Activated CD8-positive, alpha-beta memory T cell treated with anti-CD3 and anti-CD28 coated beads, Interleukin-2, amount 10 ng/mL, durations not matched to agents 7 days and 5 days (primary cell): Measurements from ENCODE around the gene TMCO4. TPM values are rescaled to one million over a fixed set of nuclear protein-coding genes. Genes with fewer than 3 reads are reported as not detected.

Experiments used
- ATAC-seq: fragments of 150-1000 bp; cut with Tn5 transposase; one replicate; pipeline ENCODE4 v1.10.0; 2021; ENCODE audit warnings: moderate library complexity
- CTCF ChIA-PET: fragments of 350-600 bp; sonication (Branson Sonifier 250); formaldehyde crosslinking; loops from one replicate; lab custom pipeline; 2021; ENCODE audit warnings: antibody characterized with exemption; lab: Charles Lee
- DNase-seq: peaks from one replicate; pipeline ENCODE4 v3.0.0-alpha.2; 2020
- H3K27ac Mint-ChIP-seq: one replicate; pipeline ENCODE4 v1.8.0; 2021; ENCODE audit warnings: mild to moderate bottlenecking, mixed read lengths
- H3K27me3 Mint-ChIP-seq: one replicate; pipeline ENCODE4 v1.8.0; 2021; ENCODE audit warnings: mixed read lengths
- H3K36me3 Mint-ChIP-seq: one replicate; pipeline ENCODE4 v1.8.0; 2021; ENCODE audit warnings: mild to moderate bottlenecking, mixed read lengths
- H3K4me1 Mint-ChIP-seq: one replicate; pipeline ENCODE4 v1.8.0; 2021; ENCODE audit warnings: mixed read lengths
- H3K4me3 Mint-ChIP-seq: one replicate; pipeline ENCODE4 v1.8.0; 2021; ENCODE audit warnings: mild to moderate bottlenecking, moderate library complexity, mixed read lengths
- H3K9me3 Mint-ChIP-seq: one replicate; pipeline ENCODE4 v1.8.0; 2022; ENCODE audit warnings: low read depth, mixed read lengths
- total RNA-seq, 2 experiments: library from RNA; stranded (reverse); gene quantifications; one replicate each; pipeline ENCODE4 v1.2.3, GENCODE V29; 2021

The TMCO4 gene
- total RNA-seq, 2 experiments from 2014 or later, result 18.4 to 18.6 TPM

DNA sequence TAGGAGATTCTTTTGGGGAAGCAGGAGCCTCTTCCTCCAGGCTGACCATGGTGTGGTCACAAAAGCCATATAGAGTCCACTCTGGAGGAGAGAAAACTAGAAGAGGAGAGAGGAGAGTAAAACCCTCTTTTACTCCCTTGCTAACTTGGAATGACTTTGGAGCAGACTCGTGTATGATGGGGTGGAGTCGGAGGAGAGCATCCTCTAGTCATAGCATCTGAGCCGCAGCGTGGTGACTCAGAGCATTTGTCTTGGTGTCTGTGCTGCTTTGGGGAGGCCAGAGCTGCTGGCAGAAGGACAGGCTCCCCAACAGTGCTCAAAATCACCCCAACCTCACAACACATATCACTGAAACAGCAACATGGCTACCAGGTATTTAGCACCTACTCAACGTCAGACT, 123.9 kb downstream of the TMCO4 start:
- Mint-ChIP-seq H3K27ac (no peak overlapping the region), H3K9me3 (no peaks in the 10 kb centered on the region), H3K4me3 (no peak overlapping the region), H3K4me1 (no peaks in the 10 kb centered on the region), H3K36me3 (no peaks in the 10 kb centered on the region), H3K27me3 (peaks cover 3% of the 10 kb centered on the region)
- CTCF ChIA-PET, result interaction anchor here (1.2 kb wide), 1 partner anchor 28 kb away, joined by 4 read pairs; no protein-coding TSS in a partner anchor
- DNase-seq (no peak), ATAC-seq (no peak)

DNA sequence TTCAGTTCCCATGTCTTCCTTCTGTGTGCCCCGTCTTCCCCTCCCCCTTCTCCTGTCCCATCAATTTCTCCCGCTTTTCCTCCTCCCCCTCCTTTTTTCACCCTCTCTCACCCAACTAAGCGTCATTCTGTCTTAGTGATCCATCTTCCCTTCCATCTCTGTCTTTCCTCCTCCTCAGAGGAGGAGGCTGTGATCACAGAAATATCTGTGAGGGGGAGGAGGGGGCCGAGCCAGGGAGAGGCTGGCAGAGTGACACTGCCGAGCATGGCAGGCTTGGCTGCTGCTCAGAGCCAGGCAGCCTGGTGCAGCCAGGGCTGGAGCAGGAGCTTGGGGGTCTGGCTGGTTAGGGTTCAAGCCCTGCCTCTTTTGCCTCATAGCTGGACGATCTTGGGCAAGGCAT, 127.5 kb downstream of the TMCO4 start:
- H3K27me3 Mint-ChIP-seq, result peaks cover 20% of the 10 kb centered on the region
- H3K4me1 Mint-ChIP-seq, result no peaks in the 10 kb centered on the region
- CTCF ChIA-PET, result interaction anchor here (3.8 kb wide), 1 partner anchor 11 kb away, joined by 22 read pairs; no protein-coding TSS in a partner anchor
- ATAC-seq, result no peak
- no peak for DNase-seq
- H3K9me3 Mint-ChIP-seq, result no peaks in the 10 kb centered on the region
- no peak overlapping the region for H3K4me3 Mint-ChIP-seq
- no peaks in the 10 kb centered on the region for H3K36me3 Mint-ChIP-seq
- no peak overlapping the region for H3K27ac Mint-ChIP-seq

DNA sequence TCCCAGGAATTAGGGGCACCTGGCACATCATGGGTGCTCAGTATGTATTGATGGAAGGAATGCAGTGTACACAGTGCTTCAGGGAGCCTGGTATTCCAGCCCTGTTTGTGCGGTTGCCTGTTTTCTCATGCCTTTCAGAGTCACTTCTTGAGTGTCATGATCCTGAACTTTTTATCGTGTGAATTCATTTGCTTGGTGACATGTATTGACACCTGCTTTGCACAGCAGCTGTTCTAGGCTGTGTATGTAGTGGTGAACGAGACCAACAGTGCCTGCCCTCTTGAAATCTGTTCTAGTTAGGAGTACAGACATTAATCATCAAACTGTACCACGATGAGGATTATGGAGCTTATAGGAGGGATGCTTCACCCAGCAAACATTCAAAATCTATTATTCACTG, 128.9 kb downstream of the TMCO4 start:
- H3K36me3 Mint-ChIP-seq, result no peaks in the 10 kb centered on the region
- no peak for ATAC-seq
- no peak overlapping the region for H3K4me3 Mint-ChIP-seq
- no peaks in the 10 kb centered on the region for H3K9me3 Mint-ChIP-seq
- H3K4me1 Mint-ChIP-seq, result peaks cover 2% of the 10 kb centered on the region
- H3K27ac Mint-ChIP-seq, result no peak overlapping the region
- H3K27me3 Mint-ChIP-seq, result peaks cover 31% of the 10 kb centered on the region
- CTCF ChIA-PET, result interaction anchor here (0.7 to 3.8 kb wide), 2 partner anchors 9 to 510 kb away, joined by 3 to 22 read pairs; no protein-coding TSS in a partner anchor
- no peak for DNase-seq

DNA sequence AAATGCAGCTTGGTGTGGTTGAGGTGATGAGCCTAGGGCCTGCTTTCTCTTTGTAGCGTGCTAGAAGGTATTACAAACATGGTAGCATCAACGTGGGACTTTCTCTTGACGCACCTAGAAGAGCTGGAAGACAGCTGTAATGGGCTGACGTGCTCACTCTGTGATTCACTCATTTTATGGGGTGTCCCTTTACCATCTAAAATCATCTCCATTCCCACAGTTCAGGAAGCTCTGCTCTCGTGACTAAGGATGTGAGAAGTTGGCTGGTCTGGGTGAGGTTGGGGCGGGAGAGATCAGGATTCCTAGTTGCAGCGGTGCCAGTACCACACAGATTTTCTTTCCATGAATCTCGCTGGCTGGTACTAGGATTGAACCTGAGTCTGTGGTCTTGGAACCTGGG, 130.8 kb downstream of the TMCO4 start:
- DNase-seq (no peak), ATAC-seq (no peak)
- Mint-ChIP-seq H3K9me3 (no peaks in the 10 kb centered on the region), H3K27ac (no peak overlapping the region), H3K4me1 (peaks cover 8% of the 10 kb centered on the region), H3K27me3 (peaks cover 40% of the 10 kb centered on the region), H3K4me3 (no peak overlapping the region), H3K36me3 (no peaks in the 10 kb centered on the region)
- CTCF ChIA-PET, result interaction anchor here (0.7 to 2.1 kb wide), 5 partner anchors 9 to 142 kb away, joined by 3 to 8 read pairs (median 3); no protein-coding TSS in a partner anchor

DNA sequence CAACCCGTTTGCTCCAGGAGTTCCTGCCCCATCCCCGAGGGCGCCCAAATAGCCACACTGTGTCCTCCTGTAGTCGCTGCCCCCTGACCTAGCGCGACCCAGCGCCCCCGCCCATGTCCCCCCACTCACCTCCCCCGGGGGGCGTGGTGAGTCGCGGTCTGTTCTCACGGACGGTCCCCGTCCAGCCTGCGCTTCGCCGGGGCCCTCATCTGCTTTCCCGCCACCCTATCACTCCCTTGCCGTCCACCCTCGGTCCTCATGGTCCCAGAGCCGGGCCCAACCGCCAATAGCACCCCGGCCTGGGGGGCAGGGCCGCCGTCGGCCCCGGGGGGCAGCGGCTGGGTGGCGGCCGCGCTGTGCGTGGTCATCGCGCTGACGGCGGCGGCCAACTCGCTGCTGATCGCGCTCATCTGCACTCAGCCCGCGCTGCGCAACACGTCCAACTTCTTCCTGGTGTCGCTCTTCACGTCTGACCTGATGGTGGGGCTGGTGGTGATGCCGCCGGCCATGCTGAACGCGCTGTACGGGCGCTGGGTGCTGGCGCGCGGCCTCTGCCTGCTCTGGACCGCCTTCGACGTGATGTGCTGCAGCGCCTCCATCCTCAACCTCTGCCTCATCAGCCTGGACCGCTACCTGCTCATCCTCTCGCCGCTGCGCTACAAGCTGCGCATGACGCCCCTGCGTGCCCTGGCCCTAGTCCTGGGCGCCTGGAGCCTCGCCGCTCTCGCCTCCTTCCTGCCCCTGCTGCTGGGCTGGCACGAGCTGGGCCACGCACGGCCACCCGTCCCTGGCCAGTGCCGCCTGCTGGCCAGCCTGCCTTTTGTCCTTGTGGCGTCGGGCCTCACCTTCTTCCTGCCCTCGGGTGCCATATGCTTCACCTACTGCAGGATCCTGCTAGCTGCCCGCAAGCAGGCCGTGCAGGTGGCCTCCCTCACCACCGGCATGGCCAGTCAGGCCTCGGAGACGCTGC, 133.9 kb downstream of the TMCO4 start:
- Mint-ChIP-seq H3K27ac (no peak overlapping the region), H3K27me3 (peaks cover 56% of the 10 kb centered on the region), H3K4me1 (peaks cover 13% of the 10 kb centered on the region), H3K9me3 (no peaks in the 10 kb centered on the region), H3K36me3 (no peaks in the 10 kb centered on the region), H3K4me3 (no peak overlapping the region)
- ATAC-seq, result no peak
- CTCF ChIA-PET, result no interaction called here
- DNase-seq, result no peak

DNA sequence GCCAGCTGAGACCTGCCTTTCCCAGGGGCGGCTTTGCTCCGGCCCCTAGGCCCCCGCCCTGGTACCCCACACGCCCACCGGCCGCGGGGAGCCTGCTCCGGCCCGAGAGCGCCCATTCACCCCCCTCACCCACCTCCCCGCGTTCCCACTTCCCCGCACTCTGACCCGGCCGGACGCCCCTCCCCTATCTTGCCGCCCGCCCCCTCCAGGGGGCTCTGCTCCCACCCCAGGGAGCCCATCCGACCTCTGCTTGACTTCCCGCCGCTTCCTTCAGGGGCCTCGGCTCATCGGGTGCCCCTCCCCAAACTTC, 134.6 kb downstream of the TMCO4 start:
- H3K36me3 Mint-ChIP-seq, result no peaks in the 10 kb centered on the region
- H3K4me1 Mint-ChIP-seq, result peaks cover 13% of the 10 kb centered on the region
- H3K27me3 Mint-ChIP-seq, result peaks cover 55% of the 10 kb centered on the region
- CTCF ChIA-PET, result no interaction called here
- DNase-seq (no peak), ATAC-seq (no peak)
- no peak overlapping the region for H3K27ac Mint-ChIP-seq
- no peak overlapping the region for H3K4me3 Mint-ChIP-seq
- H3K9me3 Mint-ChIP-seq, result no peaks in the 10 kb centered on the region

DNA sequence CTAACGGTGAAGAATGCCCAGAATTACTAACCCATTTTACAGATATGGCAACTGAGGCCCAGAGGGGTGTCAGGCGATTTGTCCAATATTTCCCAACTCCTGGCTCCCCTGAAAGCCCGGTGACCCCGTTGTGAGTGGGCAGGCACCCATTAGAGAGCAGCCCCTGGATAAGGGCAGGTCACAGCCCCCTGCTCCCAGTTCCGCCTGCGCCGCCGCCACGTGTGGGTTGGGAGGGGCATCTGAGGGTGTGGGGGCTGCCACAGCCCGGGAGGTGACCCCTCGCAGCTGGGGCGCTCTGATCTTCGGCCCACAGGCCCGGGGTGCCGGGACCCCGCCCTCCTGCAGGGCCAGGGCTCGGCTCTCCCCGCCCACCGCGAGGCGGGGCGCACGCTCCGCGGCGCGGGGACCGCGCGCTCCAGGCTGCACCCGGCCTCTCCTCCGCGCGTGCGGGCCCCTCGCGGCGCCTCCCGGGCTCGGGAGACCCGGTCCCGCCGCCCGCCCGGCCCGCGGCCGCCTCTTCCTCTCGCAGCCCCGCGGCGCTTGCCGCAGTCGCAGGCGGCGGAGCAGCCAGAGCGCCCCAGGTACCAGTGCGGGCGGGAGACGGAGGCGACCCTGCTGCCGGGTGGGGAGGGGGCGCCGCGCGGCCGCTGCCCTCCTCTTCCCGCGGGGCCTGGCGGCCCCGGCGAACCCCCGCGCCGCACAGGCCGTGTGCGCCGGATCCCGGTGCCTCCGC, 135.1 kb downstream of the TMCO4 start, which contains the start of gene HTR6:
HTR6 (plus strand) TSS at position 423 of the 733 bp plus-strand sequence. CDS start 879 bp downstream, outside the sequence.
- Mint-ChIP-seq H3K9me3 (no peaks in the 10 kb centered on the region), H3K4me3 (no peak within 1 kb of the TSS), H3K27ac (no peak within 1 kb of the TSS), H3K27me3 (peaks cover 50% of the 10 kb centered on the region), H3K4me1 (peaks cover 16% of the 10 kb centered on the region), H3K36me3 (no peaks in the 10 kb centered on the region)
- CTCF ChIA-PET, result interaction anchor here (2.6 to 5.5 kb wide), 2 partner anchors 11 to 40 kb away, joined by 11 to 102 read pairs; no protein-coding TSS in a partner anchor
- ATAC-seq, result peak; percentile 38
- no peak for DNase-seq

DNA sequence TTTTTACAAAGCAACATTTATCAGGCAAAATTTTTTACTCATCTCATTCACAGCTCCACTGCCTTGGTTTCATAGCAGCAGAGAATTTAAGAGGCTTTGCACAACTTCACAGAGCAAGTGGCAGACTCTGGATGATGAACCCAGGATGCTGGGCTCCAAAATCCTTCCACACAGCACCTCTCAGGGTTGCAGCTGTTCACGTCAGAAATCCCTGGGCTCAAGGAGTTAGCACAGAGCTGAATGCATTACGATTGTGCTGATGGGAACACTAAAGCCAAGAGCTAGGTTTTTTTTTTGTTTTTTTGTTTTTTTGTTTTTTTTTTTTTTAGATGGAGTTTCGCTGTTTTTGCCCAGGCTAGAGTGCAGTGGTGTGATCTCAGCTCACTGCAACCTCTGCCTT, 137.4 kb downstream of the TMCO4 start:
- Mint-ChIP-seq H3K27ac (no peak overlapping the region), H3K9me3 (no peaks in the 10 kb centered on the region), H3K36me3 (no peaks in the 10 kb centered on the region), H3K4me3 (no peak overlapping the region), H3K4me1 (peaks cover 17% of the 10 kb centered on the region), H3K27me3 (peaks cover 40% of the 10 kb centered on the region)
- CTCF ChIA-PET, result interaction anchor here (0.6 to 5.5 kb wide), 29 partner anchors 9 to 490 kb away, joined by 3 to 102 read pairs (median 5); partner anchors contain the start of genes AKR7A2, NBL1, OTUD3 and SLC66A1
- DNase-seq, result no peak
- ATAC-seq, result no peak

DNA sequence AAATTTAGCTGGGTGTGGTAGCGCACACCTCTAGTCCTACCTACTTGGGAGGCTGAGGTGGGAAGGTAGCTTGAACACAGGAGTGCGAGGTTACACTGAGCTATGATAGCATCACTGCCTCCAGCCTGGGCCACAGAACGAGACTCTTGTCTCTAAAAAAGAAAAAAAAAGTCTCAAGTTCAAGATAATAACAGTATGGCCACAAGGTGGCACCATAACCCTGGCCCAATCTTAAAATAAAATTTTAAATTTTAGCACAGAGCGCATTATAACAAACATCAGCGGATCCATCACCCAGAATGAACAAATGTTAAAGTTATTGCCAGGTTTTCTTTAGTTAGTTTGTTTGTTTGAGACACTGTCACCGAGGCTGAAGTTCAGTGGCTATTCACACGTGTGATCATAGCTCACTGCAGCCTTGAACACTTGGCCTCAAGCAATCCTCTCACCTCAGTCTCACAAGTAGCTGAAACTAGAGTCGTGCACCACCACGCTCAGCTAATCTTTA, 137.9 kb downstream of the TMCO4 start:
- H3K27me3 Mint-ChIP-seq, result peaks cover 34% of the 10 kb centered on the region
- H3K4me3 Mint-ChIP-seq, result no peak overlapping the region
- H3K9me3 Mint-ChIP-seq, result no peaks in the 10 kb centered on the region
- H3K4me1 Mint-ChIP-seq, result peaks cover 17% of the 10 kb centered on the region
- H3K36me3 Mint-ChIP-seq, result no peaks in the 10 kb centered on the region
- CTCF ChIA-PET, result interaction anchor here (0.6 to 5.5 kb wide), 30 partner anchors 8 to 490 kb away, joined by 3 to 102 read pairs (median 5); partner anchors contain the start of genes AKR7A2, NBL1, OTUD3 and SLC66A1
- no peak overlapping the region for H3K27ac Mint-ChIP-seq
- DNase-seq (peak; percentile 56), ATAC-seq (no peak)

DNA sequence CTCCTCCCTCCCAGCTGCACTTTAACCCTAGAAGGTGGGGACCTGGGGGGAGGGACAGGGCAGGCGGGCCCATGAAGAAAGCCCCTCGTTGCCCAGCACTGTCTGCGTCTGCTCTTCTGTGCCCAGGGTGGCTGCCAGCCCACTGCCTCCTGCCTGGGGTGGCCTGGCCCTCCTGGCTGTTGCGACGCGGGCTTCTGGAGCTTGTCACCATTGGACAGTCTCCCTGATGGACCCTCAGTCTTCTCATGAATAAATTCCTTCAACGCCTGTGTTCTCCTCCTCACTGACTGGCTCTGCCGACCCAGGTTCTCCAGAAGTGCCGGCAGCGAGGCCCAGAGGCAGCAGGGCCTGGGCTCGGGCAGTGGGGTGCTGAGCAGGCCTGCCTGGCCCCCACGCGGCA, 141.5 kb downstream of the TMCO4 start:
- ATAC-seq, result no peak
- CTCF ChIA-PET, result interaction anchor here (0.8 kb wide), 1 partner anchor 417 kb away, joined by 3 read pairs; no protein-coding TSS in a partner anchor
- no peaks in the 10 kb centered on the region for H3K9me3 Mint-ChIP-seq

DNA sequence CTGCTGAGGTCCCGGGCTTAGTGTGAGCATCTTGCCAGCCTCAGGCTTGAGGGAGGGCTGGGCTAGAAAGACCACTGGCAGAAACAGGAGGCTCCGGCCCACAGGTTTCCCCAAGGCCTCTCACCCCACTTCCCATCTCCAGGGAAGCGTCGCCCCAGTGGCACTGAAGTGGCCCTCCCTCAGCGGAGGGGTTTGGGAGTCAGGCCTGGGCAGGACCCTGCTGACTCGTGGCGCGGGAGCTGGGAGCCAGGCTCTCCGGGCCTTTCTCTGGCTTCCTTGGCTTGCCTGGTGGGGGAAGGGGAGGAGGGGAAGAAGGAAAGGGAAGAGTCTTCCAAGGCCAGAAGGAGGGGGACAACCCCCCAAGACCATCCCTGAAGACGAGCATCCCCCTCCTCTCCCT, 142.2 kb downstream of the TMCO4 start:
- DNase-seq, result no peak
- ATAC-seq, result no peak
- H3K9me3 Mint-ChIP-seq, result no peaks in the 10 kb centered on the region
- no peak overlapping the region for H3K27ac Mint-ChIP-seq
- peaks cover 13% of the 10 kb centered on the region for H3K4me1 Mint-ChIP-seq
- CTCF ChIA-PET, result interaction anchor here (0.8 kb wide), 1 partner anchor 416 kb away, joined by 3 read pairs; no protein-coding TSS in a partner anchor
- H3K27me3 Mint-ChIP-seq, result peaks cover 5% of the 10 kb centered on the region
- H3K36me3 Mint-ChIP-seq, result no peaks in the 10 kb centered on the region
- H3K4me3 Mint-ChIP-seq, result no peak overlapping the region

More for the DNA sequence above, 141.5 kb downstream of the TMCO4 start:
- Mint-ChIP-seq H3K27me3 (peaks cover 11% of the 10 kb centered on the region), H3K4me1 (peaks cover 13% of the 10 kb centered on the region), H3K27ac (no peak overlapping the region), H3K4me3 (no peak overlapping the region), H3K36me3 (no peaks in the 10 kb centered on the region)
- no peak for DNase-seq

DNA sequence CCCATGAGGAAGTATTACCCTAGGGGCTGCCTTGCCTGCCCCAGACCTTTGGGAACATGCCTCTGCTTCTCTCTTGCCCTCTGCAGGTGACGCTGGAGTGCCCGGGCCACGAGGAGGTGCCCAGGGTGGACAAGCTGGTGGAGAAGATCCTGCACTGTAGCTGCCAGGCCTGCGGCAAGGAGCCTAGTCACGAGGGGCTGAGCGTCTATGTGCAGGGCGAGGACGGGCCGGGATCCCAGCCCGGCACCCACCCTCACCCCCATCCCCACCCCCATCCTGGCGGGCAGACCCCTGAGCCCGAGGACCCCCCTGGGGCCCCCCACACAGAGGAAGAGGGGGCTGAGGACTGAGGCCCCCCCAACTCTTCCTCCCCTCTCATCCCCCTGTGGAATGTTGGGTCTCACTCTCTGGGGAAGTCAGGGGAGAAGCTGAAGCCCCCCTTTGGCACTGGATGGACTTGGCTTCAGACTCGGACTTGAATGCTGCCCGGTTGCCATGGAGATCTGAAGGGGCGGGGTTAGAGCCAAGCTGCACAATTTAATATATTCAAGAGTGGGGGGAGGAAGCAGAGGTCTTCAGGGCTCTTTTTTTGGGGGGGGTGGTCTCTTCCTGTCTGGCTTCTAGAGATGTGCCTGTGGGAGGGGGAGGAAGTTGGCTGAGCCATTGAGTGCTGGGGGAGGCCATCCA, 142.8 kb downstream of the TMCO4 start:
- no peak for ATAC-seq
- Mint-ChIP-seq H3K27me3 (peaks cover 2% of the 10 kb centered on the region), H3K27ac (no peak overlapping the region), H3K4me3 (no peak overlapping the region), H3K36me3 (no peaks in the 10 kb centered on the region), H3K4me1 (peaks cover 13% of the 10 kb centered on the region), H3K9me3 (no peaks in the 10 kb centered on the region)
- CTCF ChIA-PET, result no interaction called here
- DNase-seq, result no peak
